CD14-positive monocyte (primary cell): ENCODE results near the gene TOB1. TPM values are rescaled to one million over a fixed set of nuclear protein-coding genes. Genes with fewer than 3 reads are reported as not detected.

ENCODE experiments used
- DNase-seq, 3 donors: peaks; one replicate each; pipeline ENCODE4 v3.0.0-alpha.2; 2011 to 2022
- H2AFZ ChIP-seq: 2 replicates; pipeline ENCODE4 v1.6.0; 2012; ENCODE audit warnings: mild to moderate bottlenecking, low read depth, low read length, inconsistent platforms; ENCODE audit not compliant: insufficient read depth, poor library complexity, severe bottlenecking
- H3K27ac ChIP-seq, 2 donors: 1 replicate in 1 of 2; 2 replicates in 1 of 2; pipeline ENCODE4 v1.5.1; 2012 to 2013; ENCODE audit warnings: low read length in 2 of 2, control low read depth in 1 of 2, inconsistent platforms in 1 of 2, low read depth in 1 of 2, mild to moderate bottlenecking in 1 of 2
- H3K27me3 ChIP-seq, 2 donors: one replicate each; pipeline versions ENCODE4 v1.6.0 to v1.6.1; 2011 to 2013; ENCODE audit warnings: low read length in 2 of 2; ENCODE audit not compliant: control insufficient read depth in 2 of 2, insufficient read depth in 2 of 2
- H3K36me3 ChIP-seq, 2 donors: replicated peaks in 1 of 2; 1 replicate in 1 of 2; 2 replicates in 1 of 2; pipeline versions ENCODE4 v1.5.1 to v1.6.1; 2012 to 2013; ENCODE audit warnings: low read length in 2 of 2, control low read depth in 1 of 2, inconsistent platforms in 1 of 2, mild to moderate bottlenecking in 1 of 2; ENCODE audit not compliant: insufficient read depth in 2 of 2, control insufficient read depth in 1 of 2
- H3K4me1 ChIP-seq, 2 donors: 1 replicate in 1 of 2; 2 replicates in 1 of 2; pipeline versions ENCODE4 v1.5.1 to v1.6.1; 2012 to 2013; ENCODE audit warnings: low read length in 2 of 2, control low read depth in 1 of 2, inconsistent platforms in 1 of 2, mild to moderate bottlenecking in 1 of 2, moderate library complexity in 1 of 2; ENCODE audit not compliant: insufficient read depth in 2 of 2, control insufficient read depth in 1 of 2
- H3K4me2 ChIP-seq: replicated peaks from 2 replicates; pipeline ENCODE3; 2012; ENCODE audit warnings: low read length, moderate library complexity, mild to moderate bottlenecking; ENCODE audit not compliant: poor library complexity, severe bottlenecking; ENCODE audit errors: extremely low read depth
- H3K4me3 ChIP-seq, 3 experiments: fragments of 200-600 bp in 1 of 3; sonication (generic) in 1 of 3; replicated peaks in 1 of 3; 1 replicate in 2 of 3; 2 replicates in 1 of 3; pipeline ENCODE4 v1.5.1; 2011 to 2013; ENCODE audit warnings: low read length in 3 of 3, mild to moderate bottlenecking in 3 of 3, control low read depth in 2 of 3, low read depth in 2 of 3, inconsistent platforms in 1 of 3, moderate library complexity in 1 of 3
- H3K79me2 ChIP-seq: 2 replicates; pipeline ENCODE4 v1.6.0; 2012; ENCODE audit warnings: mild to moderate bottlenecking, control low read depth, inconsistent platforms, low read length, moderate library complexity; ENCODE audit not compliant: insufficient read depth
- H3K9ac ChIP-seq: 2 replicates; pipeline ENCODE4 v1.6.0; 2017; ENCODE audit warnings: low read length, mild to moderate bottlenecking; ENCODE audit not compliant: insufficient read depth, poor library complexity, severe bottlenecking
- H3K9me3 ChIP-seq, 2 donors: replicated peaks in 1 of 2; 1 replicate in 1 of 2; 2 replicates in 1 of 2; pipeline versions ENCODE4 v1.5.1 to v1.6.1; 2012 to 2013; ENCODE audit warnings: low read length in 2 of 2, control low read depth in 1 of 2; ENCODE audit not compliant: control insufficient read depth in 1 of 2, insufficient read depth in 1 of 2
- H4K20me1 ChIP-seq: 2 replicates; pipeline ENCODE4 v1.6.0; 2012; ENCODE audit warnings: mild to moderate bottlenecking, low read length, control low read depth, moderate library complexity; ENCODE audit not compliant: insufficient read depth
- H3K27ac Mint-ChIP-seq, 7 donors: one replicate each; pipeline ENCODE4 v1.8.0; 2020; ENCODE audit warnings: mild to moderate bottlenecking in 7 of 7, mixed read lengths in 7 of 7, moderate library complexity in 6 of 7, inconsistent platforms in 2 of 7
- H3K27me3 Mint-ChIP-seq, 3 donors: one replicate each; pipeline ENCODE4 v1.8.0; 2021 to 2022; ENCODE audit warnings: low read depth in 3 of 3, mild to moderate bottlenecking in 3 of 3, mixed read lengths in 3 of 3, moderate library complexity in 3 of 3, inconsistent platforms in 1 of 3
- H3K36me3 Mint-ChIP-seq, 2 donors: one replicate each; pipeline ENCODE4 v1.8.0; 2020; ENCODE audit warnings: mixed read lengths in 2 of 2, inconsistent platforms in 1 of 2, mild to moderate bottlenecking in 1 of 2
- H3K4me1 Mint-ChIP-seq: one replicate; pipeline ENCODE4 v1.8.0; 2020; ENCODE audit warnings: mild to moderate bottlenecking, mixed read lengths
- H3K4me3 Mint-ChIP-seq, 2 donors: one replicate each; pipeline ENCODE4 v1.8.0; 2020; ENCODE audit warnings: mild to moderate bottlenecking in 2 of 2, mixed read lengths in 2 of 2, moderate library complexity in 1 of 2
- H3K9me3 Mint-ChIP-seq, 7 donors: one replicate each; pipeline ENCODE4 v1.8.0; 2020 to 2022; ENCODE audit warnings: mixed read lengths in 7 of 7, mild to moderate bottlenecking in 6 of 7, moderate library complexity in 6 of 7, inconsistent platforms in 2 of 7
- CTCF ChIP-seq: fragments of 200-600 bp; IDR thresholded peaks from one replicate; pipeline ENCODE4 v1.8.0; 2022; ENCODE audit warnings: antibody characterized with exemption, mild to moderate bottlenecking
- WGBS: methylation state at CpG from one replicate; pipeline ENCODE4 v1.1.5; 2013; ENCODE audit warnings: missing lambda C conversion rate; ENCODE audit not compliant: insufficient coverage; 5-methylcytosine and 5-hydroxymethylcytosine counted together
- intact Hi-C, 2 donors: fragments of 100-400 bp; cut with micrococcal nuclease; formaldehyde crosslinking; loops; one replicate each; pipeline versions ENCODE4 v1.15.0 to v1.15.1; 2023
- polyA plus RNA-seq, 3 donors: library from polyadenylated mRNA; depleted of rRNA in 1 of 3; unstranded in 2 of 3; stranded (reverse) in 1 of 3; fragments of 300-500 nt in 2 of 3; fragments of >200 nt in 1 of 3; fragmentation: Illumina TruSeq in 2 of 3; gene quantifications; 1 replicate in 2 of 3; 2 replicates in 1 of 3; pipeline ENCODE4 v1.2.3, GENCODE V29; 2012 to 2021

TOB1 gene
- polyA plus RNA-seq, 3 donors = 18.5 to 107 (median 41.0) TPM

- peaks cover 0 to 6% of the 10 kb centered on the region in 2 donors for H3K9me3 ChIP-seq
- no peak for TF ChIP-seq CTCF
- H3K4me3 Mint-ChIP-seq = no peak overlapping the region
- no peaks in the 10 kb centered on the region for H3K79me2 ChIP-seq
- no peak for DNase-seq
- H3K27ac Mint-ChIP-seq = peak overlapping the region; percentile 78 to 90 (median 88)
- no peak overlapping the region for H3K9ac ChIP-seq
- H2AFZ ChIP-seq = no peak overlapping the region
- H3K36me3 Mint-ChIP-seq = no peaks in the 10 kb centered on the region
- H3K4me2 ChIP-seq = peak overlapping the region; percentile 17
- no peak overlapping the region for H3K4me3 ChIP-seq
- H3K27me3 ChIP-seq = no peaks in the 10 kb centered on the region
- H3K27me3 Mint-ChIP-seq = peaks cover 0 to 2% (median 1%) of the 10 kb centered on the region in 3 donors
- H3K36me3 ChIP-seq = no peaks in the 10 kb centered on the region
- H3K4me1 ChIP-seq = peaks cover 20% of the 10 kb centered on the region in 2 donors
- peaks cover 0 to 7% (median 4%) of the 10 kb centered on the region in 7 donors for H3K9me3 Mint-ChIP-seq
- peak overlapping the region; percentile 23 to 55 for H3K27ac ChIP-seq
- H3K4me1 Mint-ChIP-seq = peaks cover 22% of the 10 kb centered on the region
- no peaks in the 10 kb centered on the region for H4K20me1 ChIP-seq
- 81% methylated on average over 4 of the region's 8 CpGs for WGBS
- intact Hi-C loops = no loop called here
These were observed 18.5 kb upstream of the TOB1 start for GRCh38 chr17:50884439-50885311.

GRCh38 chr17:50883850-50884438 is 17.8 kb upstream of the TOB1 start:
- H3K9me3 ChIP-seq = peaks cover 0 to 10% of the 10 kb centered on the region in 2 donors
- no peak for TF ChIP-seq CTCF
- intact Hi-C loops = no loop called here
- H3K9ac ChIP-seq = no peak overlapping the region
- H3K36me3 ChIP-seq = no peaks in the 10 kb centered on the region
- Mint-ChIP-seq H3K4me1 (peaks cover 22% of the 10 kb centered on the region), H3K9me3 (peaks cover 0 to 11% (median 4%) of the 10 kb centered on the region in 7 donors), H3K36me3 (no peaks in the 10 kb centered on the region), H3K4me3 (no peak overlapping the region), H3K27me3 (peaks cover 0 to 2% (median 1%) of the 10 kb centered on the region in 3 donors), H3K27ac (peak overlapping the region; percentile 78 to 90 (median 88))
- H3K4me3 ChIP-seq = no peak overlapping the region
- WGBS = 48% methylated on average over 5 of the region's 5 CpGs
- H3K4me2 ChIP-seq = peak overlapping the region; percentile 17
- no peak overlapping the region for H2AFZ ChIP-seq
- DNase-seq = peak; percentile 69 to 73 (median 72)
- peaks cover 20% of the 10 kb centered on the region in 2 donors for H3K4me1 ChIP-seq
- H3K79me2 ChIP-seq = no peaks in the 10 kb centered on the region
- no peaks in the 10 kb centered on the region for H4K20me1 ChIP-seq
- peak overlapping the region; percentile 23 to 55 for H3K27ac ChIP-seq
- no peaks in the 10 kb centered on the region for H3K27me3 ChIP-seq
